ENCODE results near the gene WSB2.

The WSB2 gene

GRCh38 chr12:118059341-118060191 is 1.4 kb downstream of the WSB2 start:
- Histone ChIP-seq H3K14ac (ENCODE audit: low read length) (no peak overlapping the region), H3K79me1 (ENCODE audit: low read depth, low read length) (no peaks in the 10 kb centered on the region), H3K4me3 (ENCODE audit: low read length in 2 of 2) (peak overlapping the region in 1 of 2 donors; percentile 75), H3K18ac (ENCODE audit: low read length) (no peak overlapping the region), H3K27ac (replicated peaks; ENCODE audit: low read length) (no peak overlapping the region), H2BK5ac (ENCODE audit: low read length) (no peak overlapping the region), H3K9ac (ENCODE audit: low read depth, low read length, poor library complexity) (no peak overlapping the region), H3K27me3 (ENCODE audit: control insufficient read depth in 3 of 3, insufficient read depth in 3 of 3, low read depth in 1 of 3, low read length in 3 of 3) (no peaks in the 10 kb centered on the region), H2BK12ac (ENCODE audit: low read length) (no peak overlapping the region), H3K4me1 (ENCODE audit: control insufficient read depth in 2 of 2, insufficient read depth in 1 of 2, low read depth in 1 of 2, low read length in 2 of 2) (peaks cover 4 to 9% of the 10 kb centered on the region in 2 donors), H3K9me3 (replicated peaks in 1 of 2; ENCODE audit: control insufficient read depth in 2 of 2, insufficient read depth in 1 of 2, low read depth in 1 of 2, low read length in 2 of 2) (peaks cover 0 to 4% of the 10 kb centered on the region in 2 donors), H2BK120ac (ENCODE audit: low read depth, low read length) (no peak overlapping the region), H4K91ac (ENCODE audit: low read depth, low read length, poor library complexity) (no peak overlapping the region), H3K4ac (ENCODE audit: low read length) (no peak overlapping the region), H3K36me3 (replicated peaks in 1 of 2; ENCODE audit: control insufficient read depth in 2 of 2, insufficient read depth in 2 of 2, low read length in 2 of 2) (peaks cover 0 to 19% of the 10 kb centered on the region in 2 donors), H2AFZ (ENCODE audit: low read length) (peak overlapping the region; percentile 88), H3K4me2 (ENCODE audit: insufficient read depth, low read length, poor library complexity, severe bottlenecking) (peak overlapping the region; percentile 82), H3K23ac (ENCODE audit: low read depth, low read length, poor library complexity) (no peak overlapping the region), H2AK5ac (ENCODE audit: low read depth, low read length) (no peak overlapping the region), H2BK15ac (ENCODE audit: low read length) (no peak overlapping the region), H4K8ac (ENCODE audit: low read depth, low read length) (no peak overlapping the region)
- DNase-seq (ENCODE audit: low spot score) = no peak
- WGBS, 2 donors (ENCODE audit: extremely low coverage in 2 of 2, insufficient read length in 2 of 2, insufficient replicate concordance in 1 of 2) = no CpG with 5 or more reads among the region's 11 CpGs

GRCh38 chr12:118058881-118059280 is 2.1 kb downstream of the WSB2 start:
- DNase-seq (ENCODE audit: low spot score) = no peak
- Histone ChIP-seq H2BK12ac (ENCODE audit: low read length) (no peak overlapping the region), H2AFZ (ENCODE audit: low read length) (no peak overlapping the region), H4K8ac (ENCODE audit: low read depth, low read length) (no peak overlapping the region), H3K9me3 (replicated peaks in 1 of 2; ENCODE audit: control insufficient read depth in 2 of 2, insufficient read depth in 1 of 2, low read depth in 1 of 2, low read length in 2 of 2) (peaks cover 0 to 1% of the 10 kb centered on the region in 2 donors), H2AK5ac (ENCODE audit: low read depth, low read length) (no peak overlapping the region), H3K4me2 (ENCODE audit: insufficient read depth, low read length, poor library complexity, severe bottlenecking) (no peak overlapping the region), H3K14ac (ENCODE audit: low read length) (no peak overlapping the region), H3K18ac (ENCODE audit: low read length) (no peak overlapping the region), H2BK15ac (ENCODE audit: low read length) (no peak overlapping the region), H2BK120ac (ENCODE audit: low read depth, low read length) (no peak overlapping the region), H3K36me3 (replicated peaks in 1 of 2; ENCODE audit: control insufficient read depth in 2 of 2, insufficient read depth in 2 of 2, low read length in 2 of 2) (peaks cover 0 to 13% of the 10 kb centered on the region in 2 donors), H3K23ac (ENCODE audit: low read depth, low read length, poor library complexity) (no peak overlapping the region), H3K27me3 (ENCODE audit: control insufficient read depth in 3 of 3, insufficient read depth in 3 of 3, low read depth in 1 of 3, low read length in 3 of 3) (no peaks in the 10 kb centered on the region), H3K4me3 (ENCODE audit: low read length in 2 of 2) (no peak overlapping the region), H3K4me1 (ENCODE audit: control insufficient read depth in 2 of 2, insufficient read depth in 1 of 2, low read depth in 1 of 2, low read length in 2 of 2) (peaks cover 4 to 9% of the 10 kb centered on the region in 2 donors), H3K79me1 (ENCODE audit: low read depth, low read length) (no peaks in the 10 kb centered on the region), H3K27ac (replicated peaks; ENCODE audit: low read length) (no peak overlapping the region), H2BK5ac (ENCODE audit: low read length) (no peak overlapping the region), H3K4ac (ENCODE audit: low read length) (no peak overlapping the region), H4K91ac (ENCODE audit: low read depth, low read length, poor library complexity) (no peak overlapping the region), H3K9ac (ENCODE audit: low read depth, low read length, poor library complexity) (no peak overlapping the region)
- WGBS, 2 donors (ENCODE audit: extremely low coverage in 2 of 2, insufficient read length in 2 of 2, insufficient replicate concordance in 1 of 2) = no CpG with 5 or more reads among the region's 8 CpGs

- no peak overlapping the region for H2AK5ac ChIP-seq (ENCODE audit: low read depth, low read length)
Measured at GRCh38 chr12:118058227-118058626, 2.8 kb downstream of the WSB2 start.

GRCh38 chr12:118055865-118056773 is 4.9 kb downstream of the WSB2 start:
- H3K36me3 ChIP-seq (replicated peaks in 1 of 2; ENCODE audit: control insufficient read depth in 2 of 2, insufficient read depth in 2 of 2, low read length in 2 of 2) = peaks cover 0 to 27% of the 10 kb centered on the region in 2 donors
- H3K27me3 ChIP-seq (ENCODE audit: control insufficient read depth in 3 of 3, insufficient read depth in 3 of 3, low read depth in 1 of 3, low read length in 3 of 3) = no peaks in the 10 kb centered on the region
- peaks cover 4 to 9% of the 10 kb centered on the region in 2 donors for H3K4me1 ChIP-seq (ENCODE audit: control insufficient read depth in 2 of 2, insufficient read depth in 1 of 2, low read depth in 1 of 2, low read length in 2 of 2)
- H3K79me1 ChIP-seq (ENCODE audit: low read depth, low read length) = no peaks in the 10 kb centered on the region
- no peak overlapping the region for H3K4me3 ChIP-seq (ENCODE audit: low read length in 2 of 2)
- no peak overlapping the region for H3K18ac ChIP-seq (ENCODE audit: low read length)
- no peak overlapping the region for H3K4ac ChIP-seq (ENCODE audit: low read length)
- DNase-seq (ENCODE audit: low spot score) = no peak
- no peaks in the 10 kb centered on the region for H3K9me3 ChIP-seq (replicated peaks in 1 of 2; ENCODE audit: control insufficient read depth in 2 of 2, insufficient read depth in 1 of 2, low read depth in 1 of 2, low read length in 2 of 2)
- no peak overlapping the region for H3K23ac ChIP-seq (ENCODE audit: low read depth, low read length, poor library complexity)
- no peak overlapping the region for H2BK12ac ChIP-seq (ENCODE audit: low read length)
- no peak overlapping the region for H3K14ac ChIP-seq (ENCODE audit: low read length)
- H2BK5ac ChIP-seq (ENCODE audit: low read length) = no peak overlapping the region
- no peak overlapping the region for H2AK5ac ChIP-seq (ENCODE audit: low read depth, low read length)
- 100% methylated on average over 1 of the region's 13 CpGs; no CpG with 5 or more reads in 1 of the 2 donors for WGBS, 2 donors (ENCODE audit: extremely low coverage in 2 of 2, insufficient read length in 2 of 2, insufficient replicate concordance in 1 of 2)
- no peak overlapping the region for H3K27ac ChIP-seq (replicated peaks; ENCODE audit: low read length)
- H2AFZ ChIP-seq (ENCODE audit: low read length) = no peak overlapping the region
- H2BK15ac ChIP-seq (ENCODE audit: low read length) = no peak overlapping the region
- H4K91ac ChIP-seq (ENCODE audit: low read depth, low read length, poor library complexity) = no peak overlapping the region
- H2BK120ac ChIP-seq (ENCODE audit: low read depth, low read length) = no peak overlapping the region
- H4K8ac ChIP-seq (ENCODE audit: low read depth, low read length) = no peak overlapping the region
- no peak overlapping the region for H3K4me2 ChIP-seq (ENCODE audit: insufficient read depth, low read length, poor library complexity, severe bottlenecking)
- H3K9ac ChIP-seq (ENCODE audit: low read depth, low read length, poor library complexity) = no peak overlapping the region

More at GRCh38 chr12:118058227-118058626, 2.8 kb downstream of the WSB2 start:
- WGBS, 2 donors (ENCODE audit: extremely low coverage in 2 of 2, insufficient read length in 2 of 2, insufficient replicate concordance in 1 of 2) = no CpG with 5 or more reads among the region's 7 CpGs
- H2BK15ac ChIP-seq (ENCODE audit: low read length) = no peak overlapping the region
- no peak overlapping the region for H4K91ac ChIP-seq (ENCODE audit: low read depth, low read length, poor library complexity)
- H3K9me3 ChIP-seq (replicated peaks in 1 of 2; ENCODE audit: control insufficient read depth in 2 of 2, insufficient read depth in 1 of 2, low read depth in 1 of 2, low read length in 2 of 2) = no peaks in the 10 kb centered on the region
- no peak overlapping the region for H3K18ac ChIP-seq (ENCODE audit: low read length)
- H2BK5ac ChIP-seq (ENCODE audit: low read length) = no peak overlapping the region
- H3K79me1 ChIP-seq (ENCODE audit: low read depth, low read length) = no peaks in the 10 kb centered on the region
- H3K4me2 ChIP-seq (ENCODE audit: insufficient read depth, low read length, poor library complexity, severe bottlenecking) = no peak overlapping the region
- no peaks in the 10 kb centered on the region for H3K27me3 ChIP-seq (ENCODE audit: control insufficient read depth in 3 of 3, insufficient read depth in 3 of 3, low read depth in 1 of 3, low read length in 3 of 3)
- H3K9ac ChIP-seq (ENCODE audit: low read depth, low read length, poor library complexity) = no peak overlapping the region
- no peak overlapping the region for H2BK120ac ChIP-seq (ENCODE audit: low read depth, low read length)
- no peak overlapping the region for H3K27ac ChIP-seq (replicated peaks; ENCODE audit: low read length)
- H3K36me3 ChIP-seq (replicated peaks in 1 of 2; ENCODE audit: control insufficient read depth in 2 of 2, insufficient read depth in 2 of 2, low read length in 2 of 2) = peaks cover 0 to 9% of the 10 kb centered on the region in 2 donors
- H3K4ac ChIP-seq (ENCODE audit: low read length) = no peak overlapping the region
- no peak overlapping the region for H4K8ac ChIP-seq (ENCODE audit: low read depth, low read length)
- no peak overlapping the region for H3K14ac ChIP-seq (ENCODE audit: low read length)
- no peak overlapping the region for H3K23ac ChIP-seq (ENCODE audit: low read depth, low read length, poor library complexity)
- H3K4me3 ChIP-seq (ENCODE audit: low read length in 2 of 2) = no peak overlapping the region
- no peak overlapping the region for H2BK12ac ChIP-seq (ENCODE audit: low read length)
- H3K4me1 ChIP-seq (ENCODE audit: control insufficient read depth in 2 of 2, insufficient read depth in 1 of 2, low read depth in 1 of 2, low read length in 2 of 2) = peaks cover 4 to 9% of the 10 kb centered on the region in 2 donors
- no peak overlapping the region for H2AFZ ChIP-seq (ENCODE audit: low read length)
- no peak for DNase-seq (ENCODE audit: low spot score)

All from neuronal stem cell (in vitro differentiated cells).